Measurements from ENCODE around the gene BHLHE23. TPM values are rescaled to one million over a fixed set of nuclear protein-coding genes. Genes with fewer than 3 reads are reported as not detected.

BHLHE23 gene
- total RNA-seq, 2 donors from 2014 or later, result not detected

GRCh38 chr20:63033794-63034709 lies 27.3 kb upstream of the BHLHE23 start:
- Histone ChIP-seq H3K36me3 (no peaks in the 10 kb centered on the region), H3K27ac (no peak overlapping the region), H3K4me3 (no peak overlapping the region), H3K27me3 (replicated peaks; ENCODE audit: insufficient read depth) (no peaks in the 10 kb centered on the region), H3K4me1 (ENCODE audit: control insufficient read depth in 1 of 2, low read depth in 2 of 2) (no peaks in the 10 kb centered on the region), H3K9me3 (no peaks in the 10 kb centered on the region)
- no peak for ATAC-seq (ENCODE audit: insufficient number of reproducible peaks, low FRiP score, low read depth)
- TF ChIP-seq, protein P1, sequence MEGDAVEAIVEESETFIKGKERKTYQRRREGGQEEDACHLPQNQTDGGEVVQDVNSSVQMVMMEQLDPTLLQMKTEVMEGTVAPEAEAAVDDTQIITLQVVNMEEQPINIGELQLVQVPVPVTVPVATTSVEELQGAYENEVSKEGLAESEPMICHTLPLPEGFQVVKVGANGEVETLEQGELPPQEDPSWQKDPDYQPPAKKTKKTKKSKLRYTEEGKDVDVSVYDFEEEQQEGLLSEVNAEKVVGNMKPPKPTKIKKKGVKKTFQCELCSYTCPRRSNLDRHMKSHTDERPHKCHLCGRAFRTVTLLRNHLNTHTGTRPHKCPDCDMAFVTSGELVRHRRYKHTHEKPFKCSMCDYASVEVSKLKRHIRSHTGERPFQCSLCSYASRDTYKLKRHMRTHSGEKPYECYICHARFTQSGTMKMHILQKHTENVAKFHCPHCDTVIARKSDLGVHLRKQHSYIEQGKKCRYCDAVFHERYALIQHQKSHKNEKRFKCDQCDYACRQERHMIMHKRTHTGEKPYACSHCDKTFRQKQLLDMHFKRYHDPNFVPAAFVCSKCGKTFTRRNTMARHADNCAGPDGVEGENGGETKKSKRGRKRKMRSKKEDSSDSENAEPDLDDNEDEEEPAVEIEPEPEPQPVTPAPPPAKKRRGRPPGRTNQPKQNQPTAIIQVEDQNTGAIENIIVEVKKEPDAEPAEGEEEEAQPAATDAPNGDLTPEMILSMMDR (IDR thresholded peaks at IDR 0.05), result no peak
- DNase-seq (ENCODE audit: low spot score), result no peak

DNA sequence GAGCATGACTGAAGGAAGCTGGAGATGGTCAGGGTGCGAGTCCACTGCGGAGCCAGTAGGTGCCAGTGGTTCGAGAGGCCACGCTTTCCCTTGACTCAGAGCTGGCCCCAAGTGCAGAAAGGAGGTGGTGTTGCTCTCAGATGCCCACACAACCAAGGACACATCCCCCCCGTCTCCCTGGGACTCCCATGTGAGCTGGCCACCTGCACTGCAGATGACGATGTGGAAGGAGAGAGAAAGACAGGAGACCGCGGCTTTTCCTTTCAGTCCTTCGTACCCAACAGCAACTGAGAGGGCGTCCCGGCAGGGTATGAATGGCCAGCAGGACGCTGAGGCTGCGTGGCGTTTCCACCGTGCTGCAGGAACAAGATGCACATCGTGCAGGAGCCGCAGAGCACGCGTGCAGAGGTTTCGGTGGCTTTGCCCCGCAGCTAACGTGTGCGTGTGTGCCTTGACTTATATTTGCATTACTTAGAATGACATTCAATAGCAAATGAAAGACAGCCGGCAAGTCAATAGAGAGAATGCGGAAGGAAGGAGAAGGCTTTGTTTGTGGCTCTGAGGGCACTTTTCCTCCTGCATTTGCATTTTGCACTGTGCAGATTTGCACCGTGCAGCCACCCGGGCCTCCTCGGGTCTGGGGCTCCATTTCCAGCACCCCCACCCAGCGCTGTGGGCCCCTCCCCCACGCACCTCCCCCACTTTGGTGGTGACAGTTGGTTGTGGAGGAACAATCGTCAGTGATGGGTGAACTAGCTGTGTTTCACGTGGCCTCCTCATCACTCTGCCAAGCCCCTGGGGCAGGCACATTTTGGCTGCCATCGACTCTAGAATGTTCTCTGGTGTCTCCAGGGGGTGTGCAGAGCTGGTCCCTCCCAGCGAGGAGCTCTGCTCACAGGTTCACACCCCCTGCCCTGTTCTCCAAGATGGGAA lies 26.4 kb upstream of the BHLHE23 start:
- Histone ChIP-seq H3K27me3 (replicated peaks; ENCODE audit: insufficient read depth) (no peaks in the 10 kb centered on the region), H3K36me3 (no peaks in the 10 kb centered on the region), H3K4me3 (no peak overlapping the region), H3K4me1 (ENCODE audit: control insufficient read depth in 1 of 2, low read depth in 2 of 2) (no peaks in the 10 kb centered on the region), H3K27ac (no peak overlapping the region), H3K9me3 (no peaks in the 10 kb centered on the region)
- ATAC-seq (ENCODE audit: insufficient number of reproducible peaks, low FRiP score, low read depth) (no peak), DNase-seq (ENCODE audit: low spot score) (no peak)
- TF ChIP-seq, protein P1 (IDR thresholded peaks at IDR 0.05), result no peak

- Histone ChIP-seq H3K9me3 (no peaks in the 10 kb centered on the region), H3K27me3 (replicated peaks; ENCODE audit: insufficient read depth) (no peaks in the 10 kb centered on the region), H3K4me3 (no peak overlapping the region), H3K36me3 (no peaks in the 10 kb centered on the region), H3K4me1 (ENCODE audit: control insufficient read depth in 1 of 2, low read depth in 2 of 2) (no peaks in the 10 kb centered on the region), H3K27ac (no peak overlapping the region)
- ATAC-seq (ENCODE audit: insufficient number of reproducible peaks, low FRiP score, low read depth) (no peak), DNase-seq (ENCODE audit: low spot score) (no peak)
- TF ChIP-seq, protein P1 (IDR thresholded peaks at IDR 0.05), result no peak
Observed at GRCh38 chr20:63032026-63032800, 25.4 kb upstream of the BHLHE23 start.

- no peak overlapping the region for H3K4me3 ChIP-seq
- no peaks in the 10 kb centered on the region for H3K4me1 ChIP-seq (ENCODE audit: control insufficient read depth in 1 of 2, low read depth in 2 of 2)
- no peaks in the 10 kb centered on the region for H3K9me3 ChIP-seq
- TF ChIP-seq, protein P1 (IDR thresholded peaks at IDR 0.05), result no peak
- ATAC-seq (ENCODE audit: insufficient number of reproducible peaks, low FRiP score, low read depth) (no peak), DNase-seq (ENCODE audit: low spot score) (no peak)
- no peaks in the 10 kb centered on the region for H3K36me3 ChIP-seq
- no peak overlapping the region for H3K27ac ChIP-seq
- H3K27me3 ChIP-seq (replicated peaks; ENCODE audit: insufficient read depth), result no peaks in the 10 kb centered on the region
Observed at GRCh38 chr20:63031251-63032014, 24.7 kb upstream of the BHLHE23 start.

Data from thoracic aorta (tissue), 2 donors.